ENCODE measurements around the gene PTGES2.
"Not testable (repeated sequence)": the region's sequence is repeated elsewhere in the genome, so short reads cannot be mapped to it uniquely, and the experiment has no call there.

The PTGES2 gene

GRCh38 chr9:128120741-128121465, 6.6 kb downstream of the PTGES2 start:
- no peak overlapping the region for H3K4me3 ChIP-seq (ENCODE audit: low read depth, low read length)

- H3K4me3 ChIP-seq (ENCODE audit: low read depth, low read length), result no peak overlapping the region
Observed at GRCh38 chr9:128120061-128120740, 7.3 kb downstream of the PTGES2 start.

- H3K4me3 ChIP-seq (ENCODE audit: low read depth, low read length), result no peak overlapping the region
Observed at GRCh38 chr9:128118971-128119665, 8.4 kb downstream of the PTGES2 start.

- no peak overlapping the region for H3K4me3 ChIP-seq (ENCODE audit: low read depth, low read length)
Observed at GRCh38 chr9:128118472-128118857, 9.1 kb downstream of the PTGES2 start.

- H3K4me3 ChIP-seq (ENCODE audit: low read depth, low read length), result no peak overlapping the region
Observed at GRCh38 chr9:128117613-128118471, 9.7 kb downstream of the PTGES2 start.

GRCh38 chr9:128116104-128117083, 11.1 kb downstream of the PTGES2 start:
- H3K4me3 ChIP-seq (ENCODE audit: low read depth, low read length), result no peak overlapping the region

- no peak overlapping the region for H3K4me3 ChIP-seq (ENCODE audit: low read depth, low read length)
Observed at GRCh38 chr9:128115187-128116103, 12.1 kb downstream of the PTGES2 start.

- no peak overlapping the region for H3K4me3 ChIP-seq (ENCODE audit: low read depth, low read length)
Observed at GRCh38 chr9:128114326-128115186, 13.0 kb downstream of the PTGES2 start.

GRCh38 chr9:128113526-128114325, 13.8 kb downstream of the PTGES2 start:
- H3K4me3 ChIP-seq (ENCODE audit: low read depth, low read length), result no peak overlapping the region

GRCh38 chr9:128111726-128112125, 15.8 kb downstream of the PTGES2 start:
- H3K4me3 ChIP-seq (ENCODE audit: low read depth, low read length), result not testable (repeated sequence)

- H3K4me3 ChIP-seq (ENCODE audit: low read depth, low read length), result no peak overlapping the region
Observed at GRCh38 chr9:128109050-128109709, 18.3 kb downstream of the PTGES2 start.

GRCh38 chr9:128108269-128109049, 19.1 kb downstream of the PTGES2 start:
- H3K4me3 ChIP-seq (ENCODE audit: low read depth, low read length), result no peak overlapping the region

- no peak overlapping the region for H3K4me3 ChIP-seq (ENCODE audit: low read depth, low read length)
Observed at GRCh38 chr9:128107468-128108268, 19.9 kb downstream of the PTGES2 start.

GRCh38 chr9:128106940-128107467, 20.5 kb downstream of the PTGES2 start:
- H3K4me3 ChIP-seq (ENCODE audit: low read depth, low read length), result no peak overlapping the region
